H1 (cell line): ENCODE data around the gene SERPINB6.

Experiments used
- CEBPB ChIP-seq: IDR thresholded peaks from 2 replicates; pipeline ENCODE4 v1.6.1; 2012; ENCODE audit warnings: low read depth, low read length
- CHD2 ChIP-seq: IDR thresholded peaks from 2 replicates; pipeline ENCODE4 v1.6.1; 2012; ENCODE audit warnings: low read length, improper control_type of control experiment
- HDAC2 ChIP-seq, 2 experiments: fragments of 300-600 bp in 1 of 2; sonication (generic) in 1 of 2; IDR thresholded peaks; 2 replicates each; pipeline ENCODE4 v1.6.1; 2011 to 2012; ENCODE audit warnings: low read depth in 2 of 2, low read length in 2 of 2, mild to moderate bottlenecking in 2 of 2, moderate library complexity in 2 of 2, borderline replicate concordance in 1 of 2, inconsistent platforms in 1 of 2
- MAFK ChIP-seq: IDR thresholded peaks from 2 replicates; pipeline ENCODE4 v1.6.1; 2012; ENCODE audit warnings: low read depth, mild to moderate bottlenecking, improper control_type of control experiment, low read length
- POLR2A ChIP-seq, 2 experiments: IDR thresholded peaks; 1 replicate in 1 of 2; 2 replicates in 1 of 2; pipeline ENCODE4 v1.6.1; 2011; ENCODE audit warnings: low read depth in 2 of 2, low read length in 2 of 2, mild to moderate bottlenecking in 2 of 2; ENCODE audit errors: control extremely low read depth in 1 of 2
- POLR2AphosphoS5 ChIP-seq: IDR thresholded peaks from 2 replicates; pipeline ENCODE4 v1.6.1; 2011; ENCODE audit warnings: low read depth, low read length
- SP2 ChIP-seq: IDR thresholded peaks from 2 replicates; pipeline ENCODE4 v1.6.1; 2012; ENCODE audit warnings: mild to moderate bottlenecking, low read length, inconsistent platforms
- TAF7 ChIP-seq: optimal IDR thresholded peaks from 2 replicates; pipeline ENCODE3; 2011; ENCODE audit warnings: low read depth, mild to moderate bottlenecking, inconsistent platforms, low read length, moderate library complexity, borderline replicate concordance
- TF ChIP-seq, protein P1 (sequence below), 3 experiments: IDR thresholded peaks; 1 replicate in 2 of 3; 2 replicates in 1 of 3; pipeline versions ENCODE4 v1.5.1 to v1.6.1; 2011; ENCODE audit warnings: low read length in 3 of 3, mild to moderate bottlenecking in 3 of 3, inconsistent platforms in 2 of 3, low read depth in 1 of 3, moderate library complexity in 1 of 3; ENCODE audit not compliant: insufficient read depth in 1 of 3; ENCODE audit errors: control extremely low read depth in 1 of 3
- TF ChIP-seq, protein P2 (sequence below): IDR thresholded peaks from 2 replicates; pipeline ENCODE4 v1.6.1; 2011; ENCODE audit warnings: low read depth, mild to moderate bottlenecking, low read length; ENCODE audit not compliant: insufficient read depth

DNA sequence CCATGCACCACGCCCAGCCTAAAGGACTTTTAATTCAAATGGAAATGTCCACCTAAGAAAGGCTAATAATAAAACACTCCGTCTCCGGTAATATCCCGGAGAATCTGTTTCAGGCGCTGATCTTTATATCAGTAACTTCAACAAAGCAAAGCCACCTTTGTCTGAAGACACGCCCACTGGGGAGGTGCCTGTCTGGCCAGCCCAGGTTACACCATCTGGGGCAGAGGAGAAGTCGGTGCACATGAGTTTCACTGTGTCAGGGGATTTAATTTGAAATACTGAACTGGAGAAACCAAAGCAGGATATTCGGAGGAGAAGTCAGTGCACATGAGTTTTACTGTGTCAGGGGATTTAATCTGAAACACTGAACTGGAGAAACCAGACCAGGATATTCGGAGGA, 9.4 kb downstream of the SERPINB6 start:
- TF ChIP-seq, protein P1, sequence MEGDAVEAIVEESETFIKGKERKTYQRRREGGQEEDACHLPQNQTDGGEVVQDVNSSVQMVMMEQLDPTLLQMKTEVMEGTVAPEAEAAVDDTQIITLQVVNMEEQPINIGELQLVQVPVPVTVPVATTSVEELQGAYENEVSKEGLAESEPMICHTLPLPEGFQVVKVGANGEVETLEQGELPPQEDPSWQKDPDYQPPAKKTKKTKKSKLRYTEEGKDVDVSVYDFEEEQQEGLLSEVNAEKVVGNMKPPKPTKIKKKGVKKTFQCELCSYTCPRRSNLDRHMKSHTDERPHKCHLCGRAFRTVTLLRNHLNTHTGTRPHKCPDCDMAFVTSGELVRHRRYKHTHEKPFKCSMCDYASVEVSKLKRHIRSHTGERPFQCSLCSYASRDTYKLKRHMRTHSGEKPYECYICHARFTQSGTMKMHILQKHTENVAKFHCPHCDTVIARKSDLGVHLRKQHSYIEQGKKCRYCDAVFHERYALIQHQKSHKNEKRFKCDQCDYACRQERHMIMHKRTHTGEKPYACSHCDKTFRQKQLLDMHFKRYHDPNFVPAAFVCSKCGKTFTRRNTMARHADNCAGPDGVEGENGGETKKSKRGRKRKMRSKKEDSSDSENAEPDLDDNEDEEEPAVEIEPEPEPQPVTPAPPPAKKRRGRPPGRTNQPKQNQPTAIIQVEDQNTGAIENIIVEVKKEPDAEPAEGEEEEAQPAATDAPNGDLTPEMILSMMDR (IDR thresholded peaks at IDR 0.05; ENCODE audit: control extremely low read depth in 1 of 3, insufficient read depth in 1 of 3, low read depth in 1 of 3, low read length in 3 of 3): no peak
- TF ChIP-seq, protein P2, sequence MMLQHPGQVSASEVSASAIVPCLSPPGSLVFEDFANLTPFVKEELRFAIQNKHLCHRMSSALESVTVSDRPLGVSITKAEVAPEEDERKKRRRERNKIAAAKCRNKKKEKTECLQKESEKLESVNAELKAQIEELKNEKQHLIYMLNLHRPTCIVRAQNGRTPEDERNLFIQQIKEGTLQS: no peak
- TF ChIP-seq HDAC2 (IDR thresholded peaks at IDR 0.05; ENCODE audit: borderline replicate concordance in 1 of 2, low read depth in 2 of 2, low read length in 2 of 2) (no peak), SP2 (no peak), CHD2 (no peak), TAF7 (no peak), POLR2A (IDR thresholded peaks at IDR 0.05; ENCODE audit: control extremely low read depth in 1 of 2, low read depth in 2 of 2, low read length in 2 of 2) (no peak), MAFK (no peak), POLR2AphosphoS5 (no peak), CEBPB (no peak)
